ENCODE data around the gene ZNF334. TPM values are rescaled to one million over a fixed set of nuclear protein-coding genes. Genes with fewer than 3 reads are reported as not detected.

ZNF334 gene
- total RNA-seq, 1 experiment from 2014 or later = 19.5 TPM

- peaks cover 16 to 19% of the 10 kb centered on the region in 2 experiments for H3K4me1 Mint-ChIP-seq
- DNase-seq = no peak
- no peak overlapping the region for H3K14ac ChIP-seq (ENCODE audit: insufficient read depth, low read length)
Measured at GRCh38 chr20:46546936-46547335, 33.6 kb upstream of the ZNF334 start.

More at GRCh38 chr20:46546936-46547335, 33.6 kb upstream of the ZNF334 start:
- Mint-ChIP-seq H3K9me3 (no peaks in the 10 kb centered on the region), H3K27ac (no peak overlapping the region), H3K36me3 (ENCODE audit: insufficient read depth in 1 of 3, low read depth in 3 of 3) (no peaks in the 10 kb centered on the region), H3K4me3 (no peak overlapping the region), H3K27me3 (ENCODE audit: low read depth) (no peaks in the 10 kb centered on the region)
- H3K27me3 ChIP-seq (ENCODE audit: insufficient read depth, low read length) = no peaks in the 10 kb centered on the region
- no peak overlapping the region for H2AFZ ChIP-seq (ENCODE audit: low read length)
- H4K91ac ChIP-seq (ENCODE audit: insufficient read length, low read depth, low read length) = no peak overlapping the region
- H2BK12ac ChIP-seq (ENCODE audit: insufficient read length, low read depth, low read length) = no peak overlapping the region
- TF ChIP-seq CTCF (conservative IDR thresholded peaks at IDR 0.05) = no peak
- H3K4ac ChIP-seq (ENCODE audit: low read depth, low read length) = no peak overlapping the region
- no peak overlapping the region for H2AK5ac ChIP-seq (ENCODE audit: insufficient read length, low read length)
- no peak overlapping the region for H2BK20ac ChIP-seq (ENCODE audit: low read depth, low read length, poor library complexity, severe bottlenecking)
- H3K4me1 ChIP-seq (ENCODE audit: insufficient read depth, low read length) = no peaks in the 10 kb centered on the region; the same call in 1 of the 2 replicates
- no peak overlapping the region for H4K8ac ChIP-seq (replicated peaks; ENCODE audit: insufficient read length, low read depth, low read length)
- no peak overlapping the region for H2BK120ac ChIP-seq (ENCODE audit: low read depth, low read length, poor library complexity, severe bottlenecking)
- H3K9me3 ChIP-seq (ENCODE audit: control insufficient read depth, low read depth, low read length) = no peaks in the 10 kb centered on the region
- no peak overlapping the region for H2BK15ac ChIP-seq (ENCODE audit: low read depth, low read length)
- H3K56ac ChIP-seq (ENCODE audit: insufficient read length, low read depth, low read length) = no peak overlapping the region
- no peak overlapping the region for H3K27ac ChIP-seq (ENCODE audit: insufficient read length, low read depth, low read length)
- no peak overlapping the region for H3K9ac ChIP-seq (ENCODE audit: extremely low read depth, insufficient read length, low read length)
- no peak overlapping the region for H3T11ph ChIP-seq (ENCODE audit: low read length)
- no peak overlapping the region for H3K18ac ChIP-seq (ENCODE audit: insufficient read length, low read depth, low read length)
- no peaks in the 10 kb centered on the region for H3K79me2 ChIP-seq (ENCODE audit: insufficient read depth, low read length)
- no peak overlapping the region for H3K23ac ChIP-seq (ENCODE audit: insufficient read length, low read depth, low read length)
- H3K23me2 ChIP-seq (ENCODE audit: insufficient read length, low read depth, low read length, poor library complexity, severe bottlenecking) = no peaks in the 10 kb centered on the region
- H4K20me1 ChIP-seq (ENCODE audit: control insufficient read depth, insufficient read depth, insufficient read length) = no peaks in the 10 kb centered on the region
- H2BK5ac ChIP-seq (ENCODE audit: insufficient read length, low read length) = no peak overlapping the region
- H3K79me1 ChIP-seq (ENCODE audit: insufficient read depth, low read depth, low read length, poor library complexity, severe bottlenecking) = no peaks in the 10 kb centered on the region
- WGBS (ENCODE audit: extremely low coverage, insufficient read length, low lambda C conversion rate) = no CpG with 5 or more reads among the region's 6 CpGs
- no peak overlapping the region for H4K5ac ChIP-seq (ENCODE audit: insufficient read length, low read depth, low read length)
- H3K4me2 ChIP-seq (ENCODE audit: insufficient read depth, insufficient read length, low read length) = no peak overlapping the region

Data from H9 (cell line).